ENCODE results near the gene VARS2.

The VARS2 gene

GRCh38 chr6:30891816-30892538 lies 22.1 kb upstream of the VARS2 start:
- ChIA-PET CTCF (no interaction called here), POLR2A (interaction anchor here (0.6 kb wide), 1 partner anchor 129 kb away, joined by 3 read pairs; no protein-coding TSS in a partner anchor)
- H3K4me1 ChIP-seq (ENCODE audit: control insufficient read depth, insufficient read depth, low read length): peaks cover 8% of the 10 kb centered on the region

GRCh38 chr6:30893001-30893591 lies 20.9 kb upstream of the VARS2 start:
- Histone ChIP-seq H3K36me3 (ENCODE audit: control insufficient read depth in 2 of 2, insufficient read depth in 1 of 2, low read length in 2 of 2) (peaks cover 18 to 89% of the 10 kb centered on the region in 2 experiments), H3K9me3 (ENCODE audit: control insufficient read depth, insufficient read depth, low read depth, low read length) (no peaks in the 10 kb centered on the region), H3K4me1 (ENCODE audit: control insufficient read depth, insufficient read depth, low read length) (peaks cover 6% of the 10 kb centered on the region), H3K4me3 (ENCODE audit: low read depth, low read length) (no peak overlapping the region), H3K27ac (ENCODE audit: extremely low read depth, low read depth, low read length) (no peak overlapping the region)
- ChIA-PET CTCF (interaction anchor here (0.6 kb wide), 1 partner anchor 63 kb away, joined by 3 read pairs; no protein-coding TSS in a partner anchor), POLR2A (no interaction called here)
- TF ChIP-seq ZFP3 (tag by site-specific recombination; IDR thresholded peaks at IDR 0.05; ENCODE audit: low read depth): no peak
- TF ChIP-seq ZNF426 (tag by site-specific recombination; IDR thresholded peaks at IDR 0.05): no peak
- TF ChIP-seq CTCF (tag by site-specific recombination; IDR thresholded peaks at IDR 0.05): peak; percentile 52
- TF ChIP-seq ZEB2 (tag by site-specific recombination; IDR thresholded peaks at IDR 0.05): no peak
- no peak for TF ChIP-seq SP3 (tag by site-specific recombination; IDR thresholded peaks at IDR 0.05)
- 0 out of 2 replicates have a peak, but pooled peaks have one; percentile 14 for TF ChIP-seq GLIS2 (tag by site-specific recombination; IDR thresholded peaks at IDR 0.05)
- no peak for TF ChIP-seq ZNF423 (tag by site-specific recombination; IDR thresholded peaks at IDR 0.05)

More at GRCh38 chr6:30891816-30892538, 22.1 kb upstream of the VARS2 start:
- peaks cover 14 to 79% of the 10 kb centered on the region in 2 experiments for H3K36me3 ChIP-seq (ENCODE audit: control insufficient read depth in 2 of 2, insufficient read depth in 1 of 2, low read length in 2 of 2)
- H3K27ac ChIP-seq (ENCODE audit: extremely low read depth, low read depth, low read length): no peak overlapping the region
- no peak overlapping the region for H3K4me3 ChIP-seq (ENCODE audit: low read depth, low read length)
- no peak for TF ChIP-seq ZNF19 (tag by site-specific recombination; IDR thresholded peaks at IDR 0.05; ENCODE audit: low read depth)
- no peak for TF ChIP-seq OSR2 (tag by site-specific recombination; IDR thresholded peaks at IDR 0.05)
- no peak for TF ChIP-seq ZNF23 (tag by site-specific recombination; IDR thresholded peaks at IDR 0.05; ENCODE audit: borderline replicate concordance)
- no peak for TF ChIP-seq ZNF610 (tag by site-specific recombination; IDR thresholded peaks at IDR 0.05; ENCODE audit: borderline replicate concordance)
- TF ChIP-seq ZNF335 (tag by site-specific recombination; conservative IDR thresholded peaks at IDR 0.05): no peak
- TF ChIP-seq ZNF302 (tag by site-specific recombination; IDR thresholded peaks at IDR 0.05; ENCODE audit: low read depth): no peak
- no peak for TF ChIP-seq MEIS1 (CRISPR knock-in tag; IDR thresholded peaks at IDR 0.05; ENCODE audit: borderline replicate concordance)
- no peak for TF ChIP-seq REPIN1 (tag by site-specific recombination; IDR thresholded peaks at IDR 0.05; ENCODE audit: low read depth)
- TF ChIP-seq ZNF114 (tag by site-specific recombination; IDR thresholded peaks at IDR 0.05): no peak
- TF ChIP-seq ZNF600 (tag by site-specific recombination; IDR thresholded peaks at IDR 0.05): no peak
- TF ChIP-seq ZBTB44 (tag by site-specific recombination; IDR thresholded peaks at IDR 0.05): no peak
- TF ChIP-seq RBAK (tag by site-specific recombination; IDR thresholded peaks at IDR 0.05): no peak
- no peak for TF ChIP-seq IKZF3 (tag by site-specific recombination; IDR thresholded peaks at IDR 0.05)
- no peak for TF ChIP-seq ZSCAN4 (tag by site-specific recombination; IDR thresholded peaks at IDR 0.05)
- no peak for TF ChIP-seq ZFHX2 (tag by site-specific recombination; conservative IDR thresholded peaks at IDR 0.05)
- no peaks in the 10 kb centered on the region for H3K9me3 ChIP-seq (ENCODE audit: control insufficient read depth, insufficient read depth, low read depth, low read length)
